Retinal pigment epithelial cell (primary cell): ENCODE data around the gene ATP5F1E.
"Not testable (repeated sequence)": the region's sequence is repeated elsewhere in the genome, so short reads cannot be mapped to it uniquely, and the experiment has no call there.

Experiments
- DNase-seq: peaks from one replicate; pipeline ENCODE4 v3.0.0-alpha.2; 2010; ENCODE audit warnings: low read depth
- H3K4me3 ChIP-seq: 2 replicates; pipeline ENCODE4 v1.5.1; 2011; ENCODE audit warnings: mild to moderate bottlenecking, low read length, control low read depth, moderate library complexity
- CTCF ChIP-seq: conservative IDR thresholded peaks from 2 replicates; pipeline ENCODE4 v1.5.1; 2011; ENCODE audit warnings: low read depth, low read length, control low read depth, inconsistent platforms

Gene ATP5F1E

GRCh38 chr20:59043698-59044097 is 11.6 kb upstream of the ATP5F1E start:
- TF ChIP-seq CTCF, result no peak
- H3K4me3 ChIP-seq, result no peak overlapping the region
- DNase-seq, result no peak

GRCh38 chr20:59042796-59043631 is 10.9 kb upstream of the ATP5F1E start:
- no peak for TF ChIP-seq CTCF
- peak overlapping the region; percentile 71 for H3K4me3 ChIP-seq
- DNase-seq, result peak; percentile 43

GRCh38 chr20:59042151-59042795 is 10.1 kb upstream of the ATP5F1E start, which contains the start of gene PRELID3B:
PRELID3B (minus strand) TSS chr20:59042786; CDS start chr20:59042730, 56 bp downstream.
- no peak for TF ChIP-seq CTCF
- peak within 1 kb of the TSS; percentile 71 for H3K4me3 ChIP-seq
- no peak for DNase-seq

GRCh38 chr20:59041487-59041886 is 9.4 kb upstream of the ATP5F1E start:
- H3K4me3 ChIP-seq, result peak overlapping the region; percentile 71
- DNase-seq, result not testable (repeated sequence)

GRCh38 chr20:59040667-59041066 is 8.5 kb upstream of the ATP5F1E start:
- TF ChIP-seq CTCF, result no peak
- no peak for DNase-seq
- H3K4me3 ChIP-seq, result no peak overlapping the region

GRCh38 chr20:59039233-59039632 is 7.1 kb upstream of the ATP5F1E start:
- TF ChIP-seq CTCF, result no peak
- H3K4me3 ChIP-seq, result no peak overlapping the region
- no peak for DNase-seq

- H3K4me3 ChIP-seq, result no peak overlapping the region
- DNase-seq, result no peak
- TF ChIP-seq CTCF, result no peak
Measured at GRCh38 chr20:59037386-59037785, 5.3 kb upstream of the ATP5F1E start.
